NCI-H2171 treated with DMSO at 0.1 percent for 48 hours (cell line): ENCODE measurements around the gene LANCL2.
"Not testable (repeated sequence)": the region's sequence is repeated elsewhere in the genome, so short reads cannot be mapped to it uniquely, and the experiment has no call there.

Source experiments
- DNase-seq: peaks from one replicate; lab custom pipeline; 2025; lab: John Stamatoyannopoulos, UW

LANCL2 gene

GRCh38 chr7:55365205-55365674, at the start of gene LANCL2:
LANCL2 (plus strand) TSS chr7:55365337; CDS start chr7:55366026, 689 bp downstream.
- peak; percentile 79 for DNase-seq

- no peak for DNase-seq
Observed at GRCh38 chr7:55325371-55325792, 39.8 kb upstream of the LANCL2 start.

- no peak for DNase-seq
Observed at GRCh38 chr7:55326081-55326835, 38.9 kb upstream of the LANCL2 start.

- DNase-seq: no peak
Observed at GRCh38 chr7:55326945-55327626, 38.1 kb upstream of the LANCL2 start.

- DNase-seq: no peak
Observed at GRCh38 chr7:55335151-55335550, 30.0 kb upstream of the LANCL2 start.

- no peak for DNase-seq
Observed at GRCh38 chr7:55335786-55336185, 29.4 kb upstream of the LANCL2 start.

- no peak for DNase-seq
Observed at GRCh38 chr7:55336540-55336939, 28.6 kb upstream of the LANCL2 start.

GRCh38 chr7:55339033-55340000, 25.8 kb upstream of the LANCL2 start:
- DNase-seq: peak; percentile 63

GRCh38 chr7:55342216-55342871, 22.8 kb upstream of the LANCL2 start:
- no peak for DNase-seq

GRCh38 chr7:55343002-55343781, 21.9 kb upstream of the LANCL2 start:
- DNase-seq: no peak

- no peak for DNase-seq
Observed at GRCh38 chr7:55343860-55344606, 21.1 kb upstream of the LANCL2 start.

- DNase-seq: no peak
Observed at GRCh38 chr7:55344840-55345239, 20.3 kb upstream of the LANCL2 start.

GRCh38 chr7:55345292-55345691, 19.8 kb upstream of the LANCL2 start:
- no peak for DNase-seq

- DNase-seq: no peak
Observed at GRCh38 chr7:55348502-55348901, 16.6 kb upstream of the LANCL2 start.

- no peak for DNase-seq
Observed at GRCh38 chr7:55349121-55349520, 16.0 kb upstream of the LANCL2 start.

- no peak for DNase-seq
Observed at GRCh38 chr7:55350281-55350680, 14.9 kb upstream of the LANCL2 start.

GRCh38 chr7:55351263-55351662, 13.9 kb upstream of the LANCL2 start:
- DNase-seq: no peak

GRCh38 chr7:55352947-55353273, 12.2 kb upstream of the LANCL2 start:
- not testable (repeated sequence) for DNase-seq

- DNase-seq: no peak
Observed at GRCh38 chr7:55360486-55360885, 4.7 kb upstream of the LANCL2 start.

- DNase-seq: no peak
Observed at GRCh38 chr7:55361560-55361959, 3.6 kb upstream of the LANCL2 start.
